ENCODE data around the gene INTS4.
"Not testable (repeated sequence)": the region's sequence is repeated elsewhere in the genome, so short reads cannot be mapped to it uniquely, and the experiment has no call there.

Gene INTS4

GRCh38 chr11:78037056-78037455, 42.6 kb upstream of the INTS4 start:
- WGBS (ENCODE audit: insufficient coverage, insufficient read length), result no CpG with 5 or more reads among the region's 3 CpGs
- no peak for DNase-seq (ENCODE audit: low read depth, low spot score)
- no peaks in the 10 kb centered on the region for H3K9me3 ChIP-seq (ENCODE audit: control insufficient read depth, insufficient read depth, low read length)
- H3K27ac ChIP-seq (ENCODE audit: low read length), result no peak overlapping the region
- H3K4me1 ChIP-seq (ENCODE audit: control insufficient read depth, insufficient read depth, low read length), result no peaks in the 10 kb centered on the region
- H3K4me3 ChIP-seq (ENCODE audit: low read length), result no peak overlapping the region
- no peaks in the 10 kb centered on the region for H3K27me3 ChIP-seq (ENCODE audit: control insufficient read depth, insufficient read depth, low read length)
- no peaks in the 10 kb centered on the region for H3K36me3 ChIP-seq (ENCODE audit: control insufficient read depth, insufficient read depth, low read length)

- no CpG with 5 or more reads among the region's 3 CpGs for WGBS (ENCODE audit: insufficient coverage, insufficient read length)
- Histone ChIP-seq H3K27ac (ENCODE audit: low read length) (no peak overlapping the region), H3K4me1 (ENCODE audit: control insufficient read depth, insufficient read depth, low read length) (no peaks in the 10 kb centered on the region)
Measured at GRCh38 chr11:78036313-78036712, 41.8 kb upstream of the INTS4 start.

GRCh38 chr11:78034623-78035022, 40.2 kb upstream of the INTS4 start:
- no peak for DNase-seq (ENCODE audit: low read depth, low spot score)
- Histone ChIP-seq H3K27me3 (ENCODE audit: control insufficient read depth, insufficient read depth, low read length) (no peaks in the 10 kb centered on the region), H3K36me3 (ENCODE audit: control insufficient read depth, insufficient read depth, low read length) (no peaks in the 10 kb centered on the region), H3K4me3 (ENCODE audit: low read length) (no peak overlapping the region), H3K27ac (ENCODE audit: low read length) (no peak overlapping the region), H3K9me3 (ENCODE audit: control insufficient read depth, insufficient read depth, low read length) (no peaks in the 10 kb centered on the region), H3K4me1 (ENCODE audit: control insufficient read depth, insufficient read depth, low read length) (no peaks in the 10 kb centered on the region)
- whole genome bisulfite sequencing (ENCODE audit: insufficient coverage, insufficient read length), result no CpG with 5 or more reads among the region's 10 CpGs

More at GRCh38 chr11:78036313-78036712, 41.8 kb upstream of the INTS4 start:
- Histone ChIP-seq H3K4me3 (ENCODE audit: low read length) (no peak overlapping the region), H3K36me3 (ENCODE audit: control insufficient read depth, insufficient read depth, low read length) (no peaks in the 10 kb centered on the region), H3K27me3 (ENCODE audit: control insufficient read depth, insufficient read depth, low read length) (no peaks in the 10 kb centered on the region), H3K9me3 (ENCODE audit: control insufficient read depth, insufficient read depth, low read length) (no peaks in the 10 kb centered on the region)
- DNase-seq (ENCODE audit: low read depth, low spot score), result no peak

GRCh38 chr11:78033040-78033439, 38.6 kb upstream of the INTS4 start:
- Histone ChIP-seq H3K4me1 (ENCODE audit: control insufficient read depth, insufficient read depth, low read length) (no peaks in the 10 kb centered on the region), H3K27me3 (ENCODE audit: control insufficient read depth, insufficient read depth, low read length) (no peaks in the 10 kb centered on the region), H3K9me3 (ENCODE audit: control insufficient read depth, insufficient read depth, low read length) (no peaks in the 10 kb centered on the region), H3K36me3 (ENCODE audit: control insufficient read depth, insufficient read depth, low read length) (no peaks in the 10 kb centered on the region), H3K4me3 (ENCODE audit: low read length) (no peak overlapping the region), H3K27ac (ENCODE audit: low read length) (no peak overlapping the region)
- WGBS (ENCODE audit: insufficient coverage, insufficient read length), result no CpG with 5 or more reads among the region's 4 CpGs
- no peak for DNase-seq (ENCODE audit: low read depth, low spot score)

GRCh38 chr11:78032090-78032489, 37.6 kb upstream of the INTS4 start:
- H3K36me3 ChIP-seq (ENCODE audit: control insufficient read depth, insufficient read depth, low read length), result no peaks in the 10 kb centered on the region
- DNase-seq (ENCODE audit: low read depth, low spot score), result no peak
- H3K9me3 ChIP-seq (ENCODE audit: control insufficient read depth, insufficient read depth, low read length), result no peaks in the 10 kb centered on the region
- H3K27me3 ChIP-seq (ENCODE audit: control insufficient read depth, insufficient read depth, low read length), result no peaks in the 10 kb centered on the region
- H3K27ac ChIP-seq (ENCODE audit: low read length), result no peak overlapping the region
- no peak overlapping the region for H3K4me3 ChIP-seq (ENCODE audit: low read length)
- no peaks in the 10 kb centered on the region for H3K4me1 ChIP-seq (ENCODE audit: control insufficient read depth, insufficient read depth, low read length)

- no peak overlapping the region for H3K27ac ChIP-seq (ENCODE audit: low read length)
- no peaks in the 10 kb centered on the region for H3K9me3 ChIP-seq (ENCODE audit: control insufficient read depth, insufficient read depth, low read length)
- no CpG with 5 or more reads among the region's 3 CpGs for WGBS (ENCODE audit: insufficient coverage, insufficient read length)
- H3K4me3 ChIP-seq (ENCODE audit: low read length), result no peak overlapping the region
- DNase-seq (ENCODE audit: low read depth, low spot score), result no peak
- H3K27me3 ChIP-seq (ENCODE audit: control insufficient read depth, insufficient read depth, low read length), result no peaks in the 10 kb centered on the region
- H3K36me3 ChIP-seq (ENCODE audit: control insufficient read depth, insufficient read depth, low read length), result no peaks in the 10 kb centered on the region
- H3K4me1 ChIP-seq (ENCODE audit: control insufficient read depth, insufficient read depth, low read length), result no peaks in the 10 kb centered on the region
Measured at GRCh38 chr11:78031629-78032028, 37.2 kb upstream of the INTS4 start.

GRCh38 chr11:78030429-78031325, 36.2 kb upstream of the INTS4 start:
- no peak overlapping the region for H3K27ac ChIP-seq (ENCODE audit: low read length)
- no peak overlapping the region for H3K4me3 ChIP-seq (ENCODE audit: low read length)
- H3K27me3 ChIP-seq (ENCODE audit: control insufficient read depth, insufficient read depth, low read length), result no peaks in the 10 kb centered on the region
- H3K4me1 ChIP-seq (ENCODE audit: control insufficient read depth, insufficient read depth, low read length), result no peaks in the 10 kb centered on the region
- no CpG with 5 or more reads among the region's 7 CpGs for WGBS (ENCODE audit: insufficient coverage, insufficient read length)
- no peaks in the 10 kb centered on the region for H3K9me3 ChIP-seq (ENCODE audit: control insufficient read depth, insufficient read depth, low read length)
- no peak for DNase-seq (ENCODE audit: low read depth, low spot score)
- H3K36me3 ChIP-seq (ENCODE audit: control insufficient read depth, insufficient read depth, low read length), result no peaks in the 10 kb centered on the region

- H3K27ac ChIP-seq (ENCODE audit: low read length); H3K36me3 ChIP-seq (ENCODE audit: control insufficient read depth, insufficient read depth, low read length); H3K4me3 ChIP-seq (ENCODE audit: low read length); DNase-seq (ENCODE audit: low read depth, low spot score); H3K9me3 ChIP-seq (ENCODE audit: control insufficient read depth, insufficient read depth, low read length); H3K27me3 ChIP-seq (ENCODE audit: control insufficient read depth, insufficient read depth, low read length); H3K4me1 ChIP-seq (ENCODE audit: control insufficient read depth, insufficient read depth, low read length): not testable (repeated sequence)
- no CpG with 5 or more reads among the region's 9 CpGs for WGBS (ENCODE audit: insufficient coverage, insufficient read length)
Measured at GRCh38 chr11:78028423-78028822, 34.0 kb upstream of the INTS4 start.

GRCh38 chr11:78027759-78028158, 33.3 kb upstream of the INTS4 start:
- Histone ChIP-seq H3K9me3 (ENCODE audit: control insufficient read depth, insufficient read depth, low read length) (no peaks in the 10 kb centered on the region), H3K4me1 (ENCODE audit: control insufficient read depth, insufficient read depth, low read length) (no peaks in the 10 kb centered on the region), H3K27ac (ENCODE audit: low read length) (no peak overlapping the region), H3K27me3 (ENCODE audit: control insufficient read depth, insufficient read depth, low read length) (no peaks in the 10 kb centered on the region), H3K4me3 (ENCODE audit: low read length) (no peak overlapping the region), H3K36me3 (ENCODE audit: control insufficient read depth, insufficient read depth, low read length) (no peaks in the 10 kb centered on the region)
- DNase-seq (ENCODE audit: low read depth, low spot score), result no peak
- no CpG with 5 or more reads among the region's 2 CpGs for whole genome bisulfite sequencing (ENCODE audit: insufficient coverage, insufficient read length)

- Histone ChIP-seq H3K27me3 (ENCODE audit: control insufficient read depth, insufficient read depth, low read length) (no peaks in the 10 kb centered on the region), H3K9me3 (ENCODE audit: control insufficient read depth, insufficient read depth, low read length) (no peaks in the 10 kb centered on the region), H3K36me3 (ENCODE audit: control insufficient read depth, insufficient read depth, low read length) (no peaks in the 10 kb centered on the region), H3K4me3 (ENCODE audit: low read length) (no peak overlapping the region), H3K4me1 (ENCODE audit: control insufficient read depth, insufficient read depth, low read length) (peaks cover 2% of the 10 kb centered on the region; the same call in 1 of the 2 replicates), H3K27ac (ENCODE audit: low read length) (no peak overlapping the region)
- no peak for DNase-seq (ENCODE audit: low read depth, low spot score)
Measured at GRCh38 chr11:78025378-78025777, 30.9 kb upstream of the INTS4 start.

- Histone ChIP-seq H3K4me1 (ENCODE audit: control insufficient read depth, insufficient read depth, low read length) (peaks cover 2% of the 10 kb centered on the region; the same call in 1 of the 2 replicates), H3K27me3 (ENCODE audit: control insufficient read depth, insufficient read depth, low read length) (no peaks in the 10 kb centered on the region), H3K4me3 (ENCODE audit: low read length) (peak overlapping the region; percentile 50; the same call in 1 of the 2 replicates), H3K36me3 (ENCODE audit: control insufficient read depth, insufficient read depth, low read length) (no peaks in the 10 kb centered on the region), H3K27ac (ENCODE audit: low read length) (no peak overlapping the region), H3K9me3 (ENCODE audit: control insufficient read depth, insufficient read depth, low read length) (no peaks in the 10 kb centered on the region)
- no CpG with 5 or more reads among the region's 7 CpGs for WGBS (ENCODE audit: insufficient coverage, insufficient read length)
- no peak for DNase-seq (ENCODE audit: low read depth, low spot score)
Measured at GRCh38 chr11:78023426-78023825, 29.0 kb upstream of the INTS4 start.

Measured in iPS DF 6.9 (cell line).